ENCODE data around the gene PPP3CA.

DNA sequence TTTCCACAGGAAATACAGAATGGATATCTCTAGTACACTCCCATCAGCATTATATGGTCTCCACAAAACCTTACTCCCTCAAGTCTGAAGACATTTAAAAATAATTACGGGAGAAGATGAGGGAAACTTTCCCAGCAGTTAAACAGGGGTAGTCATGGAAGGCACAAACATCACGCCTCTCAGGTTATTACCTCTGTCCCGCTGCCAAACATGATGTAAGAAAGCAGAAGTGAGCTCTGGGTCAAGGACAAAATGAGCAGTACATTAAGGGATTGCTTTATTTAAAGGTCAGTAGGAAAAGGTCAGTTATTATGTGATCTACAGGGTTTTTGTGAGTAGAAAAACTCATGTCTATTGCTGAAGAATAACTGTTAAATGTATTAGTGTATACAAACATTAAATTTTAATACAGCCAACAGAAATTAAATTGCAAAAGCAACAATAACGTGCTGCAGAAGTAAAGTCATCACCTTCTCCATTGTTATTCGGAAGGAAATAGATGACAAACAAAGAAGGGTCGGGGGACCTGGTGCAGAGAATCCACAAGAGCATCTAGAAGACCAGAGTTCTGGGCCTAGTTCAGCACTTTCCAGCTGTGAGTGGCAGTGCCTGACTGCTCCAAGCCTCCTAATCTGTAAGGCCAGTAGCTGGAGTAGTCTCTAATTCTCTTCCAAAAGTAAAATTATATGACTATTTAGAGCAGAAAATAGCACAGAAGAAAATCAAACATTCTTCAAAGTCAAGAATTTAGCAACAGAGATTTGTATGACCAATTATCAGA lies 171.2 kb downstream of the PPP3CA start:
- TF ChIP-seq, protein P1, sequence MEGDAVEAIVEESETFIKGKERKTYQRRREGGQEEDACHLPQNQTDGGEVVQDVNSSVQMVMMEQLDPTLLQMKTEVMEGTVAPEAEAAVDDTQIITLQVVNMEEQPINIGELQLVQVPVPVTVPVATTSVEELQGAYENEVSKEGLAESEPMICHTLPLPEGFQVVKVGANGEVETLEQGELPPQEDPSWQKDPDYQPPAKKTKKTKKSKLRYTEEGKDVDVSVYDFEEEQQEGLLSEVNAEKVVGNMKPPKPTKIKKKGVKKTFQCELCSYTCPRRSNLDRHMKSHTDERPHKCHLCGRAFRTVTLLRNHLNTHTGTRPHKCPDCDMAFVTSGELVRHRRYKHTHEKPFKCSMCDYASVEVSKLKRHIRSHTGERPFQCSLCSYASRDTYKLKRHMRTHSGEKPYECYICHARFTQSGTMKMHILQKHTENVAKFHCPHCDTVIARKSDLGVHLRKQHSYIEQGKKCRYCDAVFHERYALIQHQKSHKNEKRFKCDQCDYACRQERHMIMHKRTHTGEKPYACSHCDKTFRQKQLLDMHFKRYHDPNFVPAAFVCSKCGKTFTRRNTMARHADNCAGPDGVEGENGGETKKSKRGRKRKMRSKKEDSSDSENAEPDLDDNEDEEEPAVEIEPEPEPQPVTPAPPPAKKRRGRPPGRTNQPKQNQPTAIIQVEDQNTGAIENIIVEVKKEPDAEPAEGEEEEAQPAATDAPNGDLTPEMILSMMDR (IDR thresholded peaks at IDR 0.05 in 2 of 3, conservative IDR thresholded peaks at IDR 0.05 in 1 of 3; ENCODE audit: borderline replicate concordance in 1 of 3, insufficient read depth in 1 of 3, low read depth in 2 of 3, low read length in 2 of 3) = no peak
- TF ChIP-seq YY1 (IDR thresholded peaks at IDR 0.05; ENCODE audit: extremely low read depth, insufficient replicate concordance, low read depth, low read length) (no peak), POLR2A (IDR thresholded peaks at IDR 0.05; ENCODE audit: borderline replicate concordance, extremely low read depth, insufficient read depth, insufficient read length) (no peak), TCF7L2 (IDR thresholded peaks at IDR 0.05; ENCODE audit: borderline replicate concordance, extremely low read depth, insufficient read depth, insufficient read length) (no peak), POLR2AphosphoS5 (IDR thresholded peaks at IDR 0.05; ENCODE audit: low read depth, low read length) (no peak), JUND (IDR thresholded peaks at IDR 0.05) (no peak), EZH2 (IDR thresholded peaks at IDR 0.05) (no peak), ZNF274 (IDR thresholded peaks at IDR 0.05; ENCODE audit: low read depth, low read length) (no peak), RAD21 (IDR thresholded peaks at IDR 0.05; ENCODE audit: low read depth) (no peak), CBX3 (IDR thresholded peaks at IDR 0.05; ENCODE audit: low read depth) (no peak), CEBPB (IDR thresholded peaks at IDR 0.05; ENCODE audit: low read depth) (no peak)
- TF ChIP-seq, protein P2, sequence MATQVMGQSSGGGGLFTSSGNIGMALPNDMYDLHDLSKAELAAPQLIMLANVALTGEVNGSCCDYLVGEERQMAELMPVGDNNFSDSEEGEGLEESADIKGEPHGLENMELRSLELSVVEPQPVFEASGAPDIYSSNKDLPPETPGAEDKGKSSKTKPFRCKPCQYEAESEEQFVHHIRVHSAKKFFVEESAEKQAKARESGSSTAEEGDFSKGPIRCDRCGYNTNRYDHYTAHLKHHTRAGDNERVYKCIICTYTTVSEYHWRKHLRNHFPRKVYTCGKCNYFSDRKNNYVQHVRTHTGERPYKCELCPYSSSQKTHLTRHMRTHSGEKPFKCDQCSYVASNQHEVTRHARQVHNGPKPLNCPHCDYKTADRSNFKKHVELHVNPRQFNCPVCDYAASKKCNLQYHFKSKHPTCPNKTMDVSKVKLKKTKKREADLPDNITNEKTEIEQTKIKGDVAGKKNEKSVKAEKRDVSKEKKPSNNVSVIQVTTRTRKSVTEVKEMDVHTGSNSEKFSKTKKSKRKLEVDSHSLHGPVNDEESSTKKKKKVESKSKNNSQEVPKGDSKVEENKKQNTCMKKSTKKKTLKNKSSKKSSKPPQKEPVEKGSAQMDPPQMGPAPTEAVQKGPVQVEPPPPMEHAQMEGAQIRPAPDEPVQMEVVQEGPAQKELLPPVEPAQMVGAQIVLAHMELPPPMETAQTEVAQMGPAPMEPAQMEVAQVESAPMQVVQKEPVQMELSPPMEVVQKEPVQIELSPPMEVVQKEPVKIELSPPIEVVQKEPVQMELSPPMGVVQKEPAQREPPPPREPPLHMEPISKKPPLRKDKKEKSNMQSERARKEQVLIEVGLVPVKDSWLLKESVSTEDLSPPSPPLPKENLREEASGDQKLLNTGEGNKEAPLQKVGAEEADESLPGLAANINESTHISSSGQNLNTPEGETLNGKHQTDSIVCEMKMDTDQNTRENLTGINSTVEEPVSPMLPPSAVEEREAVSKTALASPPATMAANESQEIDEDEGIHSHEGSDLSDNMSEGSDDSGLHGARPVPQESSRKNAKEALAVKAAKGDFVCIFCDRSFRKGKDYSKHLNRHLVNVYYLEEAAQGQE (IDR thresholded peaks at IDR 0.05; ENCODE audit: low read depth) = no peak

Data from HCT116 (cell line).